SK-N-SH treated with all-trans-retinoic acid at 6 μM for 48 hours (cell line): ENCODE measurements around the gene RASAL2.

Source experiments
- ATAC-seq: fragments of 200-7000 bp; cut with Tn5 transposase; 3 replicates; pipeline ENCODE4 v1.9.1; 2020; ENCODE audit warnings: mild to moderate bottlenecking, moderate library complexity
- ARNTL ChIP-seq: fragments of 450-650 bp; formaldehyde crosslinking; IDR thresholded peaks from 2 replicates; pipeline ENCODE4 v1.5.0; 2020; ENCODE audit warnings: low read depth, mild to moderate bottlenecking, moderate library complexity, borderline replicate concordance
- CSDC2 ChIP-seq: fragments of 250-450 bp; sonication (Bioruptor Pico); IDR thresholded peaks from 2 replicates; pipeline ENCODE4 v1.5.0; 2020; ENCODE audit warnings: mild to moderate bottlenecking, moderate library complexity
- CSRNP3 ChIP-seq: fragments of 250-450 bp; sonication (Bioruptor Pico); IDR thresholded peaks from 2 replicates; pipeline ENCODE4 v1.5.1; 2021; ENCODE audit warnings: mild to moderate bottlenecking, moderate library complexity
- GLIS3 ChIP-seq: fragments of 250-450 bp; sonication (Bioruptor Pico); IDR thresholded peaks from 2 replicates; pipeline ENCODE4 v1.5.0; 2020; ENCODE audit warnings: mild to moderate bottlenecking, moderate library complexity
- ISL1 ChIP-seq: fragments of 250-450 bp; sonication (Bioruptor Pico); IDR thresholded peaks from 2 replicates; pipeline ENCODE4 v2.1.2; 2022; ENCODE audit warnings: mild to moderate bottlenecking, moderate library complexity
- OSR1 ChIP-seq: fragments of 250-450 bp; sonication (Bioruptor Pico); IDR thresholded peaks from 2 replicates; pipeline ENCODE4 v1.8.0; 2022; ENCODE audit warnings: moderate library complexity, mild to moderate bottlenecking, inconsistent platforms
- PATZ1 ChIP-seq: fragments of 250-450 bp; sonication (Bioruptor Pico); IDR thresholded peaks from 2 replicates; pipeline ENCODE4 v1.8.0; 2020; ENCODE audit warnings: mild to moderate bottlenecking, moderate library complexity, borderline replicate concordance
- POU6F1 ChIP-seq: fragments of 250-450 bp; sonication (Bioruptor Pico); IDR thresholded peaks from 2 replicates; pipeline ENCODE4 v1.8.0; 2021; ENCODE audit warnings: low read depth, mild to moderate bottlenecking, moderate library complexity, borderline replicate concordance
- PPARA ChIP-seq: fragments of 250-450 bp; sonication (Bioruptor Pico); IDR thresholded peaks from 2 replicates; pipeline ENCODE4 v1.5.0; 2020; ENCODE audit warnings: mild to moderate bottlenecking, borderline replicate concordance
- RARB ChIP-seq: fragments of 250-450 bp; sonication (Bioruptor Pico); IDR thresholded peaks from 2 replicates; pipeline ENCODE4 v1.8.0; 2021; ENCODE audit warnings: mild to moderate bottlenecking, moderate library complexity
- SNAI2 ChIP-seq: fragments of 250-450 bp; sonication (Bioruptor Pico); IDR thresholded peaks from 2 replicates; pipeline ENCODE4 v1.5.0; 2020; ENCODE audit warnings: mild to moderate bottlenecking, moderate library complexity
- TCF4 ChIP-seq: fragments of 250-450 bp; sonication (Bioruptor Pico); IDR thresholded peaks from 2 replicates; pipeline ENCODE4 v1.8.0; 2021; ENCODE audit warnings: mild to moderate bottlenecking, moderate library complexity, borderline replicate concordance
- TOX ChIP-seq: fragments of 250-450 bp; sonication (Bioruptor Pico); IDR thresholded peaks from 2 replicates; pipeline ENCODE4 v1.8.0; 2021; ENCODE audit warnings: mild to moderate bottlenecking, moderate library complexity, borderline replicate concordance
- ZFP3 ChIP-seq: fragments of 250-450 bp; sonication (Bioruptor Pico); IDR thresholded peaks from 2 replicates; pipeline ENCODE4 v1.5.0; 2020; ENCODE audit warnings: mild to moderate bottlenecking, moderate library complexity
- ZNF70 ChIP-seq: fragments of 450-650 bp; formaldehyde crosslinking; IDR thresholded peaks from 2 replicates; pipeline ENCODE4 v1.5.0; 2020; ENCODE audit warnings: mild to moderate bottlenecking, moderate library complexity
- ZNF8 ChIP-seq: fragments of 450-650 bp; formaldehyde crosslinking; IDR thresholded peaks from 2 replicates; pipeline ENCODE4 v1.5.0; 2020; ENCODE audit warnings: mild to moderate bottlenecking, moderate library complexity
- TF ChIP-seq, protein P1 (sequence below): fragments of 250-450 bp; sonication (Bioruptor Pico); IDR thresholded peaks from 2 replicates; pipeline ENCODE4 v1.5.0; 2020; ENCODE audit warnings: mild to moderate bottlenecking, moderate library complexity
- TF ChIP-seq, protein P2 (sequence below): fragments of 250-450 bp; sonication (Bioruptor Pico); IDR thresholded peaks from 2 replicates; pipeline ENCODE4 v1.5.1; 2020; ENCODE audit warnings: low read depth, mild to moderate bottlenecking, moderate library complexity

The RASAL2 gene

GRCh38 chr1:178354816-178355215, 260.9 kb downstream of the RASAL2 start:
- ATAC-seq, result no peak
- TF ChIP-seq ZFP3 (CRISPR knock-in tag) (no peak), ISL1 (CRISPR knock-in tag) (no peak), SNAI2 (CRISPR knock-in tag) (no peak), RARB (CRISPR knock-in tag) (no peak), ARNTL (CRISPR knock-in tag) (no peak), PATZ1 (no peak), GLIS3 (CRISPR knock-in tag) (no peak), TOX (CRISPR knock-in tag) (no peak), ZNF8 (CRISPR knock-in tag) (no peak), TCF4 (CRISPR knock-in tag) (no peak), CSRNP3 (CRISPR knock-in tag) (no peak), PPARA (CRISPR knock-in tag) (no peak)
- TF ChIP-seq, protein P1, sequence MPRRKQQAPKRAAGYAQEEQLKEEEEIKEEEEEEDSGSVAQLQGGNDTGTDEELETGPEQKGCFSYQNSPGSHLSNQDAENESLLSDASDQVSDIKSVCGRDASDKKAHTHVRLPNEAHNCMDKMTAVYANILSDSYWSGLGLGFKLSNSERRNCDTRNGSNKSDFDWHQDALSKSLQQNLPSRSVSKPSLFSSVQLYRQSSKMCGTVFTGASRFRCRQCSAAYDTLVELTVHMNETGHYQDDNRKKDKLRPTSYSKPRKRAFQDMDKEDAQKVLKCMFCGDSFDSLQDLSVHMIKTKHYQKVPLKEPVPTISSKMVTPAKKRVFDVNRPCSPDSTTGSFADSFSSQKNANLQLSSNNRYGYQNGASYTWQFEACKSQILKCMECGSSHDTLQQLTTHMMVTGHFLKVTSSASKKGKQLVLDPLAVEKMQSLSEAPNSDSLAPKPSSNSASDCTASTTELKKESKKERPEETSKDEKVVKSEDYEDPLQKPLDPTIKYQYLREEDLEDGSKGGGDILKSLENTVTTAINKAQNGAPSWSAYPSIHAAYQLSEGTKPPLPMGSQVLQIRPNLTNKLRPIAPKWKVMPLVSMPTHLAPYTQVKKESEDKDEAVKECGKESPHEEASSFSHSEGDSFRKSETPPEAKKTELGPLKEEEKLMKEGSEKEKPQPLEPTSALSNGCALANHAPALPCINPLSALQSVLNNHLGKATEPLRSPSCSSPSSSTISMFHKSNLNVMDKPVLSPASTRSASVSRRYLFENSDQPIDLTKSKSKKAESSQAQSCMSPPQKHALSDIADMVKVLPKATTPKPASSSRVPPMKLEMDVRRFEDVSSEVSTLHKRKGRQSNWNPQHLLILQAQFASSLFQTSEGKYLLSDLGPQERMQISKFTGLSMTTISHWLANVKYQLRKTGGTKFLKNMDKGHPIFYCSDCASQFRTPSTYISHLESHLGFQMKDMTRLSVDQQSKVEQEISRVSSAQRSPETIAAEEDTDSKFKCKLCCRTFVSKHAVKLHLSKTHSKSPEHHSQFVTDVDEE, result no peak
- TF ChIP-seq, protein P2, sequence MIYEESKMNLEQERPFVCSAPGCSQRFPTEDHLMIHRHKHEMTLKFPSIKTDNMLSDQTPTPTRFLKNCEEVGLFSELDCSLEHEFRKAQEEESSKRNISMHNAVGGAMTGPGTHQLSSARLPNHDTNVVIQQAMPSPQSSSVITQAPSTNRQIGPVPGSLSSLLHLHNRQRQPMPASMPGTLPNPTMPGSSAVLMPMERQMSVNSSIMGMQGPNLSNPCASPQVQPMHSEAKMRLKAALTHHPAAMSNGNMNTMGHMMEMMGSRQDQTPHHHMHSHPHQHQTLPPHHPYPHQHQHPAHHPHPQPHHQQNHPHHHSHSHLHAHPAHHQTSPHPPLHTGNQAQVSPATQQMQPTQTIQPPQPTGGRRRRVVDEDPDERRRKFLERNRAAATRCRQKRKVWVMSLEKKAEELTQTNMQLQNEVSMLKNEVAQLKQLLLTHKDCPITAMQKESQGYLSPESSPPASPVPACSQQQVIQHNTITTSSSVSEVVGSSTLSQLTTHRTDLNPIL (CRISPR knock-in tag), result no peak

- ATAC-seq, result no peak
- TF ChIP-seq ZNF8 (CRISPR knock-in tag) (no peak), CSDC2 (no peak), ZNF70 (CRISPR knock-in tag) (no peak), POU6F1 (CRISPR knock-in tag) (no peak), OSR1 (no peak), TCF4 (CRISPR knock-in tag) (no peak)
Measured at GRCh38 chr1:178356299-178356698, 262.4 kb downstream of the RASAL2 start.

GRCh38 chr1:178358456-178358855, 264.6 kb downstream of the RASAL2 start:
- no peak for TF ChIP-seq GLIS3 (CRISPR knock-in tag)
- no peak for TF ChIP-seq ARNTL (CRISPR knock-in tag)
- no peak for TF ChIP-seq RARB (CRISPR knock-in tag)
- no peak for TF ChIP-seq PATZ1
- ATAC-seq, result no peak; the same call in 1 of the 3 replicates
